ENCODE results near the gene CCDC13.

DNA sequence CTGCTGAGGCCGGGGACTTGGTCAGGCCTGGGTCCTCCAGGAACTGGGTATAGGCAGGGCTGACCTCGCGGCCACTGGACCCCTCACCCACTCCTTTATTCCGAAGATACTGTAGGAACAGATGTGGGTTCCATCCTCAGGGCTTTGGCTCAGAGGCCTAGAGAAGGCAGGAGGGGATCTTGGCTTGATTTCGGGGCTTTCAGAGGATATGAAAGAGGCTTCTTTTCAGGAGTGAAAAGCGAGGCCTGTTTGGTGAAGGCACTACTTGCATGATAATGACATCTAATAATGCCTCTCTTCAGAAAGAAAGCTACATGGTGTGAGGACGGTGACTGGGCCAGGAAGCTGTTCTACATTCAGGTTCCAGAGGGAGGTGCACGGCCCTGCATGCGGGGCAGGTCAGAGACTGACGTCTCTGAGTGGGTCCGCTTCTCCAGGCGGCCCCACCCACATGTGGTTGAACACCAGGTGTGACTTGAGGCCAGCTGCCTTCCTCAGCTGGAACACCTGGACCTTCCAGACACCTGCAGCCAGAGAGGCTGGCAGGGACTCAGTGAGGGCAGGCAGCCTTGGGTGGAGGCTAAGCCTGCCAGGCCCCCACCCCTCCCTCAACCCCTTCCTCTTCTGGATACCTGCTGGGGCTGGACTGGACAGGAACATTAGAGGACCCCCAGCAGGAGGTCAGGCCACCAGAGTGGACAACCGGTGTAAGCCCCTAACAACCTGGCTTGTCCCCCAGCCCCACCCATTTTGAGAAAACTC is 39.4 kb downstream of the CCDC13 start:
- TF ChIP-seq, protein P1, sequence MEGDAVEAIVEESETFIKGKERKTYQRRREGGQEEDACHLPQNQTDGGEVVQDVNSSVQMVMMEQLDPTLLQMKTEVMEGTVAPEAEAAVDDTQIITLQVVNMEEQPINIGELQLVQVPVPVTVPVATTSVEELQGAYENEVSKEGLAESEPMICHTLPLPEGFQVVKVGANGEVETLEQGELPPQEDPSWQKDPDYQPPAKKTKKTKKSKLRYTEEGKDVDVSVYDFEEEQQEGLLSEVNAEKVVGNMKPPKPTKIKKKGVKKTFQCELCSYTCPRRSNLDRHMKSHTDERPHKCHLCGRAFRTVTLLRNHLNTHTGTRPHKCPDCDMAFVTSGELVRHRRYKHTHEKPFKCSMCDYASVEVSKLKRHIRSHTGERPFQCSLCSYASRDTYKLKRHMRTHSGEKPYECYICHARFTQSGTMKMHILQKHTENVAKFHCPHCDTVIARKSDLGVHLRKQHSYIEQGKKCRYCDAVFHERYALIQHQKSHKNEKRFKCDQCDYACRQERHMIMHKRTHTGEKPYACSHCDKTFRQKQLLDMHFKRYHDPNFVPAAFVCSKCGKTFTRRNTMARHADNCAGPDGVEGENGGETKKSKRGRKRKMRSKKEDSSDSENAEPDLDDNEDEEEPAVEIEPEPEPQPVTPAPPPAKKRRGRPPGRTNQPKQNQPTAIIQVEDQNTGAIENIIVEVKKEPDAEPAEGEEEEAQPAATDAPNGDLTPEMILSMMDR (IDR thresholded peaks at IDR 0.05), result no peak
- no peak for TF ChIP-seq POLR2A (IDR thresholded peaks at IDR 0.05)

All from lower leg skin (tissue), 3 donors.